ENCODE measurements around the gene FAM234A. TPM values are rescaled to one million over a fixed set of nuclear protein-coding genes. Genes with fewer than 3 reads are reported as not detected.

The FAM234A gene
- total RNA-seq, 1 donor from 2014 or later, result 23.3 TPM

DNA sequence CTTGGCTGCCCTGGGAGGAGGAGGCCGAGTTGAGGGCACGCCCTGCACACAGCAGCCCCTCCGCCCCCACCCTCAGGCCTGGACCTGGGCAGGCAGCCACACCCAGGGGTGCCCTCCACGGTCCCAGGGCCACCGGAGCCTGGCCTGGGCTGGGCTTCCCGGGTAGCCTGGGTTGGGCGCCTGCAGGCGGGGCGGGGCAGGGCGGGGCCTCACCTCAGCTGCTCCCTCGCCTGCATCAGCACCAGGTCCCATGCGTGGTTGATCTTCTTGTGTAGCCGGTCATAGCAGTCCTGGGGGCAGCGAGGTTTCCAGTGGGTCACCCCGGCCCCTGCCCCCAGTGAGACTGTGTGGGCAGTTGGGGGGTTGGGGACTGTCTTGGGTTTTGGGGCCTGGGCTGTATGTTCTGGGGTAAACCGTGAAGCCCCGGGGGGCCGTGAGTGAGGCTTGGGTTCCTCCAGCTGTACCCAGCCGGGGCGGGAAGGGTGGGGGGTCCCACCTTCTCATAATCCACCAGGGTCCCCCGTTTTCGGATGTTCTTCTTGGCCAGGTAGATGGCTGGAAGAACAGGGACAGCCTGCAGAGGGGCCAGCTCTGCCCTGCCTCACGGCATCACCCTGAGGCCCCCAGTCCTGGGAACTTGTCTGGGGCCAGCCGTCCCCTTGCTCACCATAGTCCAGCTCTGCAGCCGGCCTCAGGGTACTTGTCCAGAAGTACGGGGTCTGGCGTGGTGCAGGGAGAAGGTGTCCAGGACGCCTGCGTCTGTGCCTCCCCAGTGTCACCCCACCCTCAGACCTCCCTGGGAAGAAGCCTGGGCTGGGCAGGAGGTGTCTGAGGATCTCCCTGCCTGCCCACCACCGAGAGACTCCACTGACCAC lies 39.2 kb downstream of the FAM234A start:
- intact Hi-C loops (cut with DNase I), result no loop called here
- no peak overlapping the region for H3K4me3 ChIP-seq
- H3K4me1 ChIP-seq, result peaks cover 15% of the 10 kb centered on the region
- DNase-seq (ENCODE audit: extremely low spot score in 2 of 2), result no peak
- no peaks in the 10 kb centered on the region for H3K36me3 ChIP-seq
- TF ChIP-seq POLR2AphosphoS5 (IDR thresholded peaks at IDR 0.05; ENCODE audit: insufficient read depth in 1 of 2, low read depth in 1 of 2), result no peak
- TF ChIP-seq CTCF (IDR thresholded peaks at IDR 0.05), result no peak
- no peak for TF ChIP-seq POLR2A (IDR thresholded peaks at IDR 0.05)
- H3K27ac ChIP-seq, result no peak overlapping the region
- no peaks in the 10 kb centered on the region for H3K9me3 ChIP-seq
- H3K27me3 ChIP-seq, result no peaks in the 10 kb centered on the region

- H3K4me3 ChIP-seq, result peak overlapping the region; percentile 47 to 67
- TF ChIP-seq CTCF (IDR thresholded peaks at IDR 0.05), result no peak
- no peak for DNase-seq (ENCODE audit: extremely low spot score in 2 of 2)
- H3K4me1 ChIP-seq, result peaks cover 21% of the 10 kb centered on the region
- no peaks in the 10 kb centered on the region for H3K27me3 ChIP-seq
- no peak overlapping the region for H3K27ac ChIP-seq
- H3K9me3 ChIP-seq, result no peaks in the 10 kb centered on the region
- intact Hi-C loops (cut with DNase I), result no loop called here
- no peaks in the 10 kb centered on the region for H3K36me3 ChIP-seq
Measured at GRCh38 chr16:275041-275641, 40.5 kb downstream of the FAM234A start.

DNA sequence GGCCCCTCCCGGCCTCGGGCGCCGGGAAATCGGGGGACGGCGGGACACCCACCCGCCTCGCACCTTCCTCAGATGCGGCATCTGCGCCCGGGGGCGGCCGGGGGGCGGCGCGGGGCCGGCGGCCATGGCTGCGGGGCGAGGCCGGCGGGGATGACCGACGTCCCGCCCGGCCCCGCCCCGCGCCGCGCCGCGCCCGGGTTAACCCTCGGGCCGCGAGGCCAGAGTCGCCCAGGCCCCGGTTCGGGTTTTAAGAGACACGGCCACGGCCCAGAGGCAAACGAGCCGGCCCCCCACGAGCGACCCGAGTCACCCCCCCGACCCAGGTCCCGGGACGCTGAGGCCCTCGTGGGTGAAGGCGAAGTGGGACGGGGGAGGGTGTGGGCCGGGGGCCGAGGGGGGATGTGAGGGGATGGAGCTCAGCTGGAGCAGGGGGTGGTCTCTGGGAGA lies 41.2 kb downstream of the FAM234A start, which contains the start of gene RGS11:
Gene RGS11 (minus strand): TSS at position 159 of the 447 bp plus-strand sequence. CDS start 33 bp downstream, at position 126.
- H3K4me1 ChIP-seq, result peaks cover 24% of the 10 kb centered on the region
- intact Hi-C loops (cut with DNase I), result no loop called here

DNA sequence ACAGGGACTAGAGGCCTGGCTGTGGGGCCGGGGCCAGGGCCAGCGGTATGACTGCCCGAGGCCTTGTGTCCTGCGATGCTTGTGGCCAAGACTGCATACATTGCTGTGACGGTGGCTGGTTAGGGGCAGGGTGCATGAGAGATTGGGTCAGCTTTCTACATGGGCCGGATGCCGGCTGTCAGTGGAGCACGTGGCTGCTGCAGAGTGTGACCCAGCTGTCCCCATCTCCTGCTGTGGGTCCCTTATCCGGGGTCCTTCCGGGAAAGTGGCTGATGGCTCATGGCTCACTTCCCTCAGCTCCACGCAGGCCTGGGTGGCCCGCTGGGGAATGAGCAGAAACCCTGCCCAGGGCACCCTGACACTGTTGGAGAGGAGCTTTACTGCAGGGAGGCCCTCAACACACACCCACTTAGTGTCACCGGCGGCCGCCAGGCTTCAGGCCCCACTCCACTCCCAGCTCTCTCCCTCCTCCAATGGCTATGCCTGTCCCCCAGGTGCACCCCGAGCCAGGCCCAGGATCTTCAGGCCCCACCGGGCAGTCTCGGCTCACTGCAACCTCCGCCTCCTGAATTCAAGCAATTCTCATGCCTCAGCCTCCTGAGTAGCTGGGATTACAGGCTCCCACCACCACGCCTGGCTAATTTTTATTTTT lies 41.9 kb downstream of the FAM234A start:
- Histone ChIP-seq H3K36me3 (no peaks in the 10 kb centered on the region), H3K4me1 (peaks cover 31% of the 10 kb centered on the region), H3K27me3 (no peaks in the 10 kb centered on the region), H3K9me3 (no peaks in the 10 kb centered on the region), H3K4me3 (peak overlapping the region; percentile 47 to 67), H3K27ac (no peak overlapping the region)
- TF ChIP-seq POLR2A (IDR thresholded peaks at IDR 0.05) (no peak), POLR2AphosphoS5 (IDR thresholded peaks at IDR 0.05; ENCODE audit: insufficient read depth in 1 of 2, low read depth in 1 of 2) (no peak), CTCF (IDR thresholded peaks at IDR 0.05) (no peak)
- intact Hi-C loops (cut with DNase I), result no loop called here
- no peak for DNase-seq (ENCODE audit: extremely low spot score in 2 of 2)

More for the DNA sequence above, 41.2 kb downstream of the FAM234A start, which contains the start of gene RGS11:
- H3K9me3 ChIP-seq, result no peaks in the 10 kb centered on the region
- TF ChIP-seq CTCF (IDR thresholded peaks at IDR 0.05), result no peak
- no peak for TF ChIP-seq POLR2A (IDR thresholded peaks at IDR 0.05)
- TF ChIP-seq POLR2AphosphoS5 (IDR thresholded peaks at IDR 0.05; ENCODE audit: insufficient read depth in 1 of 2, low read depth in 1 of 2), result no peak
- H3K27ac ChIP-seq, result no peak within 1 kb of the TSS
- H3K36me3 ChIP-seq, result no peaks in the 10 kb centered on the region
- H3K4me3 ChIP-seq, result peak within 1 kb of the TSS; percentile 47 to 67
- no peak for DNase-seq (ENCODE audit: extremely low spot score in 2 of 2)
- no peaks in the 10 kb centered on the region for H3K27me3 ChIP-seq

All from vagina (tissue), 2 donors.